ENCODE data around the gene RAB1B.

Gene RAB1B

DNA sequence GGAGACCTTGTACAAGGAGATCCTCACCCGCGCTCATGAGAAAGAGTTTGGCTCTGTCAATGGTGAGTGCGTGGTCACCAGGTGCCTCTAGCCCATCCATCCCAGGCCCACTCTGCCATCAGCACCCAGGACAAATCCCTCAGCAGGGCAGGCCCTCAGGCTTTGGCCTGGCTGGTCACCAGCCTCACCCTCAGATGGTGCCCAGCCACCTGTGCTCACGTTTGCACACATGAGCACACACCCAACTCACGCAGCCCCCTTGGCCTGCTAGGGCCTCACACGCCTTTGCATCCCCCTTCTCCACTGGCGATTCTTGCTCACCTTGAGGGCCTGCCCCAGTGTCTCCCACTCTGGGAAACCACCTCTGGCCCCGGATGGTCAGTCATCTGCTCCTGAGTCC is 4.1 kb upstream of the RAB1B start:
- DNase-seq (ENCODE audit: low read depth in 1 of 2, low spot score in 1 of 2), result no peak
- in situ Hi-C loops (cut with HindIII; ENCODE audit: low pct_unique_long_range_greater_than_20kb, low sequenced_read_pairs), result no loop called here
- no peak for TF ChIP-seq JUND (IDR thresholded peaks at IDR 0.05; ENCODE audit: low read depth)

DNA sequence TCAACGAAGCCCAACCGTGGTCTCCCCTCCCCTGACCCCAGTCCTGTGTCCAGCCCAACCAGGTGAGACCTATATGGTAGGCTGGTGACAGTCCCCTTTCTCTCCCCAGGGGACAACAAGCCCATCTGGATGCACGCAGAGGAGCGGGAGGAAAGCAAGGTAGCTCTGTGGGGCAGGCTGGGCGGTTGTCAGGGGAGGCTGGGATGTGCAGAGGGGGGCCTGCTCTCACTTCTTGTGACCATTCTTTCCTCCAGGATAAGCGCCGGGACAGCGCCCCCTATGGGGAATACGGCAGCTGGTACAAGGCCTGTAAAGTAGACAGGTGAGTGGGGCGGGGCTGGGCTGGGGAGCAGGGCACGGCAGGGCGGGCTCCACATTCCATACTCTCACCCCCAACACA is 3.5 kb upstream of the RAB1B start:
- no peak for TF ChIP-seq JUND (IDR thresholded peaks at IDR 0.05; ENCODE audit: low read depth)
- in situ Hi-C loops (cut with HindIII; ENCODE audit: low pct_unique_long_range_greater_than_20kb, low sequenced_read_pairs), result no loop called here
- peak in 1 of 2 experiments; percentile 50 for DNase-seq (ENCODE audit: low read depth in 1 of 2, low spot score in 1 of 2)

DNA sequence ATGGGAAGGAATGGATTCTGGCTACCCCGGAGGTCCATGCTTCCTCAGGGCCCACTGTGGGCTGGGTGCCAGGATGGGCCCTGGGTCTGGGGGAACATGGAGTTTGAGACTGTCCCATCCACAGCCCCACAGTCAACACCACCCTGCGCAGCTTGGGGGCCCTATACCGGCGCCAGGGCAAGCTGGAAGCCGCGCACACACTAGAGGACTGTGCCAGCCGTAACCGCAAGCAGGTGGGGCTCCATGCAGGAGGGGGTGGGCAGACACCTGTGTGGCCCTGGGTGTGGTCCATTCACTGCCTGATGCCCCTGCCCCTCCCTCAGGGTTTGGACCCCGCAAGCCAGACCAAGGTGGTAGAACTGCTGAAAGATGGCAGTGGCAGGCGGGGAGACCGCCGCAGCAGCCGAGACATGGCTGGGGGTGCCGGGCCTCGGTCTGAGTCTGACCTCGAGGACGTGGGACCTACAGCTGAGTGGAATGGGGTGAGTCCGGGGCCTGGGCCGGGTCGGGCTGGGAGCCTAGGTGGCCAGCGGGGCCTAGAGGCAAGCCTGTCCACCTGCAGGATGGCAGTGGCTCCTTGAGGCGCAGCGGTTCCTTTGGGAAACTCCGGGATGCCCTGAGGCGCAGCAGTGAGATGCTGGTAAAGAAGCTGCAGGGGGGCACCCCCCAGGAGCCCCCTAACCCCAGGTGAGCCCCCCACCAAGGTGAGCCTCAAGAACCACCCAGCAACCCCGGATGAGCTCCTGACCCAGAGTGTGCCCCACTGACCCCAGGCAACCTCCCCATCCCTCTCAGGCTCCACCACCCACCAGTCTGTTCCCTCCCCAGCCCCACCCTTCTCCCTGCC is 2.7 kb upstream of the RAB1B start:
- TF ChIP-seq JUND (IDR thresholded peaks at IDR 0.05; ENCODE audit: low read depth), result no peak
- in situ Hi-C loops (cut with HindIII; ENCODE audit: low pct_unique_long_range_greater_than_20kb, low sequenced_read_pairs), result no loop called here
- no peak for DNase-seq (ENCODE audit: low read depth in 1 of 2, low spot score in 1 of 2)

DNA sequence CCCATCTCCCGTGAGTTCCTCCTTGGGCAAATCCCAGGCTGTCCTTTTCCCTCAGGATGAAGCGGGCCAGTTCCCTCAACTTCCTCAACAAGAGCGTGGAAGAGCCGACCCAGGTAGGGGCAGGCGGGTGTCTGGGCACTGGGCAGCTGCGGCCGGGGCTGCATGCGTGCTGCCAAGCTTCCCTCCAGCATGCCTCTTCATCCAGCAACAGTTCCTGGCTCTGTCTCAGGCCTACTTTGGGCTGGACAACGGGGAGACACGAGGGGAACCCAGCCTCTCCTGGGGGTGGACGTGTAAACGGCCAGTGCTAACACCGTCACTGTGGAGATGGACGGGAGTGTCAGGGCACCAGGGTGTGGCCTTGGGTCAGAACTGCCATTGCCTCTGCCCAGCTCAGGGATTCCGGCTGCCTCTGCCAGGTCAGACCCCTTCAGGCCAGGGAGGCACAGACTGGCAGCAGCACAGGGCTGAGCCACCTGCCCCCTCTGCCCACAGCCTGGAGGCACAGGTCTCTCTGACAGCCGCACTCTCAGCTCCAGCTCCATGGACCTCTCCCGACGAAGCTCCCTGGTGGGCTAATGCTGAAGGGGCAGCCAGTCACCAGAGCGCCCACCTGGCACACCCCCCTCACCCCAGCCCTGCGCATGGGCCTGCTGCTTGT is 1.9 kb upstream of the RAB1B start:
- no peak for TF ChIP-seq JUND (IDR thresholded peaks at IDR 0.05; ENCODE audit: low read depth)
- in situ Hi-C loops (cut with HindIII; ENCODE audit: low pct_unique_long_range_greater_than_20kb, low sequenced_read_pairs), result no loop called here
- no peak for DNase-seq (ENCODE audit: low read depth in 1 of 2, low spot score in 1 of 2)

DNA sequence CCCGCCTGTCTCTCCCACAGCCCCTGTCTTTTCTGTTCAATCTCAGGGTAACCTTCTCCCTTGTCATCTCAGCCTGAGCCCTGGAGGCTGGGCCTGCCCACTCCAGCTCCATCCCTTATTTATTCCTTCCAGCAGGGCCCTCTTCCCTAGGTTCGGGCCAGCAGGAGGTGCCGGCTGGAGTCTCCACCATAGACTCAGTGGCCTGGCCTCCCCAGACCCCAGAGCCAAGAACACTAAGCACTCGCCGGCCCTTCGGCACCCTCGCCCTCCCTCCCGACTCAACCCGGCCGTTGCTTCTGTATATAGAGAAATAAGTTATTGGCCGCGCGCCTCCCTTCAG is 1.4 kb upstream of the RAB1B start:
- in situ Hi-C loops (cut with HindIII; ENCODE audit: low pct_unique_long_range_greater_than_20kb, low sequenced_read_pairs), result no loop called here
- no peak for DNase-seq (ENCODE audit: low read depth in 1 of 2, low spot score in 1 of 2)

DNA sequence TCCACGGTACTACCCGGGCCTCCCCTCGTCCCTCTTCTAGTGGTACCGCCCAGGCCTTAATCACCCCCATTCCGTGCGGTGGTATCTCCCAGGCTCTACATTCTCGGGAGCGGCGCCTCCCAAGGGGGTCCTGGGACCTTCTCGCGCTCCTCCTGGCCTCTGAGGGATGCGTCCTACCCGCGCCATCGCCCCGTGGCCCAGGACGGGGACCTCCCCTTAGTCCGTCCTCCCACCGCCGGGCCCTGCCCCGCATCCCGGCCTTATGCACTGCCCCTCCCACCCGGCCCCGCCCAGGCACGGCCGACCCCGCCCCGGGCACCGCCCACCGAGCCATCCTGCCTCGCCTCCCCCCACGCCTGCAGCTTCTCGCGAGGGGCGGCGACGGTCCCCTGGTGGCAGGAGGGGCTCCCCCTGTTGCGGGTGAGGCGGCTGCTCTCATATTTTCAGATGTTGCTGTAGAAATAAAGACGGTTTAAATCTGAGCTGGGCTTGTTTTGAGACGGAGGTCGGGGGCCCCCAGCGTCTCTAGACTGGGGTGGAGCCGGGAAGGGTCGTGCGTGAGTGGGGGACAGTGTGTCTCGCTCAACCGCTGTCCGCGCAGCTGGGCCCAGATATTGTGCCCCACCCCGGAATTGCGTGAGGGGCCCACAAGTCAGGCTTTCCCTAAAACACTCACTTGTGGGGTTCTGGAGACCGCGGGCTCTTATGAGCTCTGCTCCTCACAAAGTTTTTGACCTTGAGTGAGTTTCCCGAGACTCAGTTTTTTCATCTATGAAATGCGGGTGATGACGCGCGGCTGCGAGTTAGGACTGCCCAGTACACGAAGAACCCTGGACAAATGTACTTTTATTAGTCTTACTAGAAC is 828 bp upstream of the RAB1B start:
- no peak for TF ChIP-seq JUND (IDR thresholded peaks at IDR 0.05; ENCODE audit: low read depth)
- DNase-seq (ENCODE audit: low read depth in 1 of 2, low spot score in 1 of 2), result peak; percentile 90 to 93
- in situ Hi-C loops (cut with HindIII; ENCODE audit: low pct_unique_long_range_greater_than_20kb, low sequenced_read_pairs), result no loop called here

More for the DNA sequence above, 1.4 kb upstream of the RAB1B start:
- no peak for TF ChIP-seq JUND (IDR thresholded peaks at IDR 0.05; ENCODE audit: low read depth)

DNA sequence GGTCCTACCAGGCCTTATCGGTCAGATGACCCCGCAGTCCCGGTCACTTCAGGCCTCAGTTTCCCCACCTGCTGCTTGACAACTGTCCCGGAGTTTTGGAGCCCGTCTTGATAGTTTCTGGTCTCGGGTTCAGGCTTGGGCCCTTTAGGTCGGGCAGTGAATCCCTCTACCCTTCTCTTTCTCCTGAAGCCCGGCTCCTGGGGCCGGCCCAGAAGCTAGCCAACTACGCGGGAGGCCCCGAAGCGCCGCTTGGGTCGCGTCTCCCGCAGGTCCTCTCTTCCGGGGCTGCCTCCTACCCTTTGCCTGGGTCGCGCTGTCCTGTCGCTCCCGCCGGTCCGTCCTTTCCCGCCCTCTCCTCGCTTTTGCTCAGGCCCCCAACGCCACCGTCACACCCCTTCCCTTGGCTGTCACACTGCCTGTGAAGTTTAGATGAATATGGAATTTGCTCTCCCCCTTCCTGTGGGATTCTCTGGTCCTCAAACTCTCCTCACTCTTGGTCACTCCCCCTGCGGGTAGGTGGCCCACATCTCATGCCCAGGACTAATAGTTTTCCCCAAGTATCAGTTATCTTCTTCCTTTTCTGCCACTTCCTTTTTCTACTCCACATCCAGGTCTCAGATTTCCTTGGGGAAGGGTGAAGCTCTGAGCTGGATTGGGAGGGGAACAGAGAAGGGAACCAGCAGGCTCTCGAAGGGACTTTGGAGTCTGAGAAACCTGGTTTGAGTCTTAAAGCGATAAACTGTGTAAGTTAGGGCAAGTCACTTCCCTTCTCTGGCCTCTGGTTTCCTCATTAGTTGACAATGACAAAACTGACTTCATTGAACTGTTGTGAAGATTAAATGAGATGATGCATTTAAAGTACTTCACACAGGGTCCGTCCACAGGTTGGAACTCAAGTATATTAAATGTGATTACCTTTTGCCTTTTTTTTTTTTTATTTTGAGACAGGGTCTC is 790 bp downstream of the RAB1B start:
- TF ChIP-seq JUND (IDR thresholded peaks at IDR 0.05; ENCODE audit: low read depth), result no peak
- peak; percentile 46 to 60 for DNase-seq (ENCODE audit: low read depth in 1 of 2, low spot score in 1 of 2)
- in situ Hi-C loops (cut with HindIII; ENCODE audit: low pct_unique_long_range_greater_than_20kb, low sequenced_read_pairs), result no loop called here

DNA sequence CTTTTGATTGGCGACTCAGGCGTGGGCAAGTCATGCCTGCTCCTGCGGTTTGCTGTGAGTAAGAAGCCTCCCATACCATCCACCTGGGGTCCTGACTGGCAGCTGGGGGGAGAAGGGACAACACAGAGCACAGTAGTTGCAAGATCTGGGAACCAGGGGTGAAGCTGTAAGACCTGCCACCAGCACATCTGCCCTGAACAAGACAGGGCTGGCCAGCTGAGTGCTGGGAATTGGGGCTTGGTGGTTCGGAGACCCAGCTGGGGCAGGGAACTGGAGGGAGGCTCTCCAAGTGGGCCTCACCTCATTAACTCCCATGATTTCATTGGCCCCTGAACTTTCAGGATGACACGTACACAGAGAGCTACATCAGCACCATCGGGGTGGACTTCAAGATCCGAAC is 3.4 kb downstream of the RAB1B start:
- no peak for TF ChIP-seq JUND (IDR thresholded peaks at IDR 0.05; ENCODE audit: low read depth)
- in situ Hi-C loops (cut with HindIII; ENCODE audit: low pct_unique_long_range_greater_than_20kb, low sequenced_read_pairs), result no loop called here
- no peak for DNase-seq (ENCODE audit: low read depth in 1 of 2, low spot score in 1 of 2)

DNA sequence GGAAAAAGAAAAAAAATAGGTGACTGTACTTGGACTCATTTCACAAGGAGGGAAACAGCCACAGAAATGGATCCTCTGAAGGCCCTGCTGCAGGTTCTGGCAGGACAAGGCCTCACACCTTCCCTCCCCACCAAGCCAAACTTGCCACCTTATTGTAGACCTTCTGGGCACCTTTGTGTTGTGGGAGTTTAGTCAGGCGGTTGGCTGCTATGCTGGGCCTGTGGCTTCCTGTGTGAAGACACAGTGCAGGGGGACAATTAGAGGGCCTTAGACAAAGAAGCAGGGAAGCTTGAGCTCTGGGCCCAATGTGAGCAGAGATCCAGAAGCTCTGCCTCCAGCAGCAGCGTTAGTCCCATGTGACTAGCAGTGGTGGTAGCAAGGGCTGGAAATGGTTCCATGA is 4.2 kb downstream of the RAB1B start:
- in situ Hi-C loops (cut with HindIII; ENCODE audit: low pct_unique_long_range_greater_than_20kb, low sequenced_read_pairs), result no loop called here
- no peak for TF ChIP-seq JUND (IDR thresholded peaks at IDR 0.05; ENCODE audit: low read depth)
- DNase-seq (ENCODE audit: low read depth in 1 of 2, low spot score in 1 of 2), result no peak

DNA sequence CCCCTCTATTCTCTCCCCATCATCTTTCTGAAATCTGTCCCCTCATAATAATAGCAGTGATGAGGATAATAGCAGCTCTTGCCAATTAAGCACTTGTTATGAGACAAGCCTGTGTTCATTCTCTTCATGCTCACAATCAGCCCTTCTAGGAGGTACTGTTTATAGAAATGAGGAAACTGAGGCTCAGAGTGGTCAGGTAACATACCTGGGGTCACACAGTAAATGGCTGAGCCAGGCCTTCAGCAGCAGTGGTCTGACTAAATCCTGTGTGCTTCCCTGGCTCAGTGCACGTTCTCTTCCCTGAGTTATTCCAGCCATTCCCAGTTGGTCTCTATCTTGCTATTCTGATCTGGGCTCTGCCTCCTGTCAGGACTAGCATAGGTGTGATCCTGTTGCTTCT is 5.8 kb downstream of the RAB1B start:
- no peak for TF ChIP-seq JUND (IDR thresholded peaks at IDR 0.05; ENCODE audit: low read depth)

DNA sequence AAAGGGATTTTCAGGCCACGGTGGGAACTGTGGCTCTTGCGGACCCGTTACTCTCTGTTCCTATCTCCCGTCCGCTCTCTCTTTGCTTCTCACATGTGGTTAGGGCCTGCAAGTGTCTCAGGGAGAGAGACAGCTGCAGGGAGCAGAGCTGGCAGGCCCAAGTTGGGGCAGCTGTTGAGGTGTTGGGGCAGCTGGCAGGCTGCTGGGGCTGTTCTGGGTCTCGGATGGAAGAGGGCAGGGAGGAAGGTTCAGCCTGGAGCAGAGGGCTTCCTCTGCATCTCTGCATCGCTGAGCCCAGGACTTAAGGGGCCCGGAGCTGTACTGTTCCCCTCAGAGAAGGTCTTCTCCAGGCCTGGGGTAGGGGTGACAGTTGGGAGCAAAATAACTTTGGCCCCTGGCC is 7.0 kb downstream of the RAB1B start:
- TF ChIP-seq JUND (IDR thresholded peaks at IDR 0.05; ENCODE audit: low read depth), result no peak
- in situ Hi-C loops (cut with HindIII; ENCODE audit: low pct_unique_long_range_greater_than_20kb, low sequenced_read_pairs), result no loop called here
- no peak for DNase-seq (ENCODE audit: low read depth in 1 of 2, low spot score in 1 of 2)

More for the DNA sequence above, 5.8 kb downstream of the RAB1B start:
- peak in 1 of 2 experiments; percentile 31 for DNase-seq (ENCODE audit: low read depth in 1 of 2, low spot score in 1 of 2)
- in situ Hi-C loops (cut with HindIII; ENCODE audit: low pct_unique_long_range_greater_than_20kb, low sequenced_read_pairs), result no loop called here
